ENCODE data around the gene C12orf76. TPM values are rescaled to one million over a fixed set of nuclear protein-coding genes. Genes with fewer than 3 reads are reported as not detected.
A peak's percentile ranks its signal among the peaks of the same experiment; 100 is the strongest.

Gene C12orf76
- total and polyA plus RNA-seq, 9 of the 15 experiments (the other 6 are each of a cell fraction or from before 2014, with no cell fraction given), result 6.3 to 38.6 (median 12.3) TPM

DNA sequence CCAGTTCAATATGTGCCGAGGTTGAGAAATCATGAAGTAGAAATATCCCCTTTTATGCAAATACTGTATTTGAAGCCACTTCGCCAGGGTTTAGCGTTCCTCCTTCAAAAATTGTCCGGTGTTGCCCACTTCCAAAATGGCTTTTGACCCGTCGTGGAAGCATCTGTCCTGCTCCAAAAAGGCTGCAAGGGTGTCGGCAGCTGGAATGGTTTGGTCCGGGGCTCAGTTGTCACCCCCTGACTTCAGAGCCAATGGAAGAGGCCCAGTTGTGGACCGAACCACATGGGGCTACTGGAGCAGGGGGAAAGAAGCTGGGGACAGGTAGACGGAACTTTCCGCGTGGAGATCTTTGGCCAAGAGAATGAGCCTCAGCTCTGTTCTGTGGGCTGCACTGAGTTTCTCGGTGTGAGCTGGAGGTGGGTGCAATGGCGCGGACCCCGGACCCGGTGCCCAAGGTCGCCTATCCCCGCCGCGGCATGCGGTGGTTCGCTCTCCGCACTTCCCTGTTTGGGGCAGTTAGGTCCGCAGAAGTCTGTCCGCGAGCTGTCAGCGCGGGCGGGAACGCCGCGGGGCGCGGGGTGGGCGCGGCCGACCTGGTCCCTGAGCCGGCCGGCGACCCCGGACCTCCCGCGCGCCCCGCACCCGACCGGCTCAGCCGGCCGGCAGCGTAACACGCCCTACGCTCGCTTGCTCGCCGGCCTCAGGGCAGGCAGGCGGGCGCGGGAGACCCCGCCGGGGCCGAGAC lies 49.2 kb downstream of the C12orf76 start, which contains the start of gene ANKRD13A (continued):
- TF ChIP-seq, protein P1, sequence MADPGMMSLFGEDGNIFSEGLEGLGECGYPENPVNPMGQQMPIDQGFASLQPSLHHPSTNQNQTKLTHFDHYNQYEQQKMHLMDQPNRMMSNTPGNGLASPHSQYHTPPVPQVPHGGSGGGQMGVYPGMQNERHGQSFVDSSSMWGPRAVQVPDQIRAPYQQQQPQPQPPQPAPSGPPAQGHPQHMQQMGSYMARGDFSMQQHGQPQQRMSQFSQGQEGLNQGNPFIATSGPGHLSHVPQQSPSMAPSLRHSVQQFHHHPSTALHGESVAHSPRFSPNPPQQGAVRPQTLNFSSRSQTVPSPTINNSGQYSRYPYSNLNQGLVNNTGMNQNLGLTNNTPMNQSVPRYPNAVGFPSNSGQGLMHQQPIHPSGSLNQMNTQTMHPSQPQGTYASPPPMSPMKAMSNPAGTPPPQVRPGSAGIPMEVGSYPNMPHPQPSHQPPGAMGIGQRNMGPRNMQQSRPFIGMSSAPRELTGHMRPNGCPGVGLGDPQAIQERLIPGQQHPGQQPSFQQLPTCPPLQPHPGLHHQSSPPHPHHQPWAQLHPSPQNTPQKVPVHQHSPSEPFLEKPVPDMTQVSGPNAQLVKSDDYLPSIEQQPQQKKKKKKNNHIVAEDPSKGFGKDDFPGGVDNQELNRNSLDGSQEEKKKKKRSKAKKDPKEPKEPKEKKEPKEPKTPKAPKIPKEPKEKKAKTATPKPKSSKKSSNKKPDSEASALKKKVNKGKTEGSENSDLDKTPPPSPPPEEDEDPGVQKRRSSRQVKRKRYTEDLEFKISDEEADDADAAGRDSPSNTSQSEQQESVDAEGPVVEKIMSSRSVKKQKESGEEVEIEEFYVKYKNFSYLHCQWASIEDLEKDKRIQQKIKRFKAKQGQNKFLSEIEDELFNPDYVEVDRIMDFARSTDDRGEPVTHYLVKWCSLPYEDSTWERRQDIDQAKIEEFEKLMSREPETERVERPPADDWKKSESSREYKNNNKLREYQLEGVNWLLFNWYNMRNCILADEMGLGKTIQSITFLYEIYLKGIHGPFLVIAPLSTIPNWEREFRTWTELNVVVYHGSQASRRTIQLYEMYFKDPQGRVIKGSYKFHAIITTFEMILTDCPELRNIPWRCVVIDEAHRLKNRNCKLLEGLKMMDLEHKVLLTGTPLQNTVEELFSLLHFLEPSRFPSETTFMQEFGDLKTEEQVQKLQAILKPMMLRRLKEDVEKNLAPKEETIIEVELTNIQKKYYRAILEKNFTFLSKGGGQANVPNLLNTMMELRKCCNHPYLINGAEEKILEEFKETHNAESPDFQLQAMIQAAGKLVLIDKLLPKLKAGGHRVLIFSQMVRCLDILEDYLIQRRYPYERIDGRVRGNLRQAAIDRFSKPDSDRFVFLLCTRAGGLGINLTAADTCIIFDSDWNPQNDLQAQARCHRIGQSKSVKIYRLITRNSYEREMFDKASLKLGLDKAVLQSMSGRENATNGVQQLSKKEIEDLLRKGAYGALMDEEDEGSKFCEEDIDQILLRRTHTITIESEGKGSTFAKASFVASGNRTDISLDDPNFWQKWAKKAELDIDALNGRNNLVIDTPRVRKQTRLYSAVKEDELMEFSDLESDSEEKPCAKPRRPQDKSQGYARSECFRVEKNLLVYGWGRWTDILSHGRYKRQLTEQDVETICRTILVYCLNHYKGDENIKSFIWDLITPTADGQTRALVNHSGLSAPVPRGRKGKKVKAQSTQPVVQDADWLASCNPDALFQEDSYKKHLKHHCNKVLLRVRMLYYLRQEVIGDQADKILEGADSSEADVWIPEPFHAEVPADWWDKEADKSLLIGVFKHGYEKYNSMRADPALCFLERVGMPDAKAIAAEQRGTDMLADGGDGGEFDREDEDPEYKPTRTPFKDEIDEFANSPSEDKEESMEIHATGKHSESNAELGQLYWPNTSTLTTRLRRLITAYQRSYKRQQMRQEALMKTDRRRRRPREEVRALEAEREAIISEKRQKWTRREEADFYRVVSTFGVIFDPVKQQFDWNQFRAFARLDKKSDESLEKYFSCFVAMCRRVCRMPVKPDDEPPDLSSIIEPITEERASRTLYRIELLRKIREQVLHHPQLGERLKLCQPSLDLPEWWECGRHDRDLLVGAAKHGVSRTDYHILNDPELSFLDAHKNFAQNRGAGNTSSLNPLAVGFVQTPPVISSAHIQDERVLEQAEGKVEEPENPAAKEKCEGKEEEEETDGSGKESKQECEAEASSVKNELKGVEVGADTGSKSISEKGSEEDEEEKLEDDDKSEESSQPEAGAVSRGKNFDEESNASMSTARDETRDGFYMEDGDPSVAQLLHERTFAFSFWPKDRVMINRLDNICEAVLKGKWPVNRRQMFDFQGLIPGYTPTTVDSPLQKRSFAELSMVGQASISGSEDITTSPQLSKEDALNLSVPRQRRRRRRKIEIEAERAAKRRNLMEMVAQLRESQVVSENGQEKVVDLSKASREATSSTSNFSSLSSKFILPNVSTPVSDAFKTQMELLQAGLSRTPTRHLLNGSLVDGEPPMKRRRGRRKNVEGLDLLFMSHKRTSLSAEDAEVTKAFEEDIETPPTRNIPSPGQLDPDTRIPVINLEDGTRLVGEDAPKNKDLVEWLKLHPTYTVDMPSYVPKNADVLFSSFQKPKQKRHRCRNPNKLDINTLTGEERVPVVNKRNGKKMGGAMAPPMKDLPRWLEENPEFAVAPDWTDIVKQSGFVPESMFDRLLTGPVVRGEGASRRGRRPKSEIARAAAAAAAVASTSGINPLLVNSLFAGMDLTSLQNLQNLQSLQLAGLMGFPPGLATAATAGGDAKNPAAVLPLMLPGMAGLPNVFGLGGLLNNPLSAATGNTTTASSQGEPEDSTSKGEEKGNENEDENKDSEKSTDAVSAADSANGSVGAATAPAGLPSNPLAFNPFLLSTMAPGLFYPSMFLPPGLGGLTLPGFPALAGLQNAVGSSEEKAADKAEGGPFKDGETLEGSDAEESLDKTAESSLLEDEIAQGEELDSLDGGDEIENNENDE (IDR thresholded peaks at IDR 0.05; ENCODE audit: low read depth, low read length), result no peak
- TF ChIP-seq PHB2 (IDR thresholded peaks at IDR 0.05; ENCODE audit: low read depth) (0 out of 2 replicates have a peak, but pooled peaks have one; percentile 7), OTX1 (CRISPR knock-in tag; IDR thresholded peaks at IDR 0.05) (no peak), ZFPM2 (CRISPR knock-in tag; IDR thresholded peaks at IDR 0.05) (no peak), L3MBTL2 (IDR thresholded peaks at IDR 0.05) (peak; percentile 97)
- TF ChIP-seq, protein P2, sequence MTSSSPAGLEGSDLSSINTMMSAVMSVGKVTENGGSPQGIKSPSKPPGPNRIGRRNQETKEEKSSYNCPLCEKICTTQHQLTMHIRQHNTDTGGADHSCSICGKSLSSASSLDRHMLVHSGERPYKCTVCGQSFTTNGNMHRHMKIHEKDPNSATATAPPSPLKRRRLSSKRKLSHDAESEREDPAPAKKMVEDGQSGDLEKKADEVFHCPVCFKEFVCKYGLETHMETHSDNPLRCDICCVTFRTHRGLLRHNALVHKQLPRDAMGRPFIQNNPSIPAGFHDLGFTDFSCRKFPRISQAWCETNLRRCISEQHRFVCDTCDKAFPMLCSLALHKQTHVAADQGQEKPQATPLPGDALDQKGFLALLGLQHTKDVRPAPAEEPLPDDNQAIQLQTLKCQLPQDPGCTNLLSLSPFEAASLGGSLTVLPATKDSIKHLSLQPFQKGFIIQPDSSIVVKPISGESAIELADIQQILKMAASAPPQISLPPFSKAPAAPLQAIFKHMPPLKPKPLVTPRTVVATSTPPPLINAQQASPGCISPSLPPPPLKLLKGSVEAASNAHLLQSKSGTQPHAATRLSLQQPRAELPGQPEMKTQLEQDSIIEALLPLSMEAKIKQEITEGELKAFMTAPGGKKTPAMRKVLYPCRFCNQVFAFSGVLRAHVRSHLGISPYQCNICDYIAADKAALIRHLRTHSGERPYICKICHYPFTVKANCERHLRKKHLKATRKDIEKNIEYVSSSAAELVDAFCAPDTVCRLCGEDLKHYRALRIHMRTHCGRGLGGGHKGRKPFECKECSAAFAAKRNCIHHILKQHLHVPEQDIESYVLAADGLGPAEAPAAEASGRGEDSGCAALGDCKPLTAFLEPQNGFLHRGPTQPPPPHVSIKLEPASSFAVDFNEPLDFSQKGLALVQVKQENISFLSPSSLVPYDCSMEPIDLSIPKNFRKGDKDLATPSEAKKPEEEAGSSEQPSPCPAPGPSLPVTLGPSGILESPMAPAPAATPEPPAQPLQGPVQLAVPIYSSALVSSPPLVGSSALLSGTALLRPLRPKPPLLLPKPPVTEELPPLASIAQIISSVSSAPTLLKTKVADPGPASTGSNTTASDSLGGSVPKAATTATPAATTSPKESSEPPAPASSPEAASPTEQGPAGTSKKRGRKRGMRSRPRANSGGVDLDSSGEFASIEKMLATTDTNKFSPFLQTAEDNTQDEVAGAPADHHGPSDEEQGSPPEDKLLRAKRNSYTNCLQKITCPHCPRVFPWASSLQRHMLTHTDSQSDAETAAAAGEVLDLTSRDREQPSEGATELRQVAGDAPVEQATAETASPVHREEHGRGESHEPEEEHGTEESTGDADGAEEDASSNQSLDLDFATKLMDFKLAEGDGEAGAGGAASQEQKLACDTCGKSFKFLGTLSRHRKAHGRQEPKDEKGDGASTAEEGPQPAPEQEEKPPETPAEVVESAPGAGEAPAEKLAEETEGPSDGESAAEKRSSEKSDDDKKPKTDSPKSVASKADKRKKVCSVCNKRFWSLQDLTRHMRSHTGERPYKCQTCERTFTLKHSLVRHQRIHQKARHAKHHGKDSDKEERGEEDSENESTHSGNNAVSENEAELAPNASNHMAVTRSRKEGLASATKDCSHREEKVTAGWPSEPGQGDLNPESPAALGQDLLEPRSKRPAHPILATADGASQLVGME (CRISPR knock-in tag; IDR thresholded peaks at IDR 0.05), result no peak; the same call in 1 of the 2 replicates

Measured in K562 (cell line).